ENCODE results near the gene EZH2.

GRCh38 chr7:148813890-148814289 lies 70.2 kb downstream of the EZH2 start:
- no peak for TF ChIP-seq CTCF (IDR thresholded peaks at IDR 0.05)
- TF ChIP-seq POLR2A (IDR thresholded peaks at IDR 0.05; ENCODE audit: low read length) = no peak
- TF ChIP-seq RAD21 (conservative IDR thresholded peaks at IDR 0.05 in 1 of 2, IDR thresholded peaks at IDR 0.05 in 1 of 2) = no peak
- TF ChIP-seq RFX5 (IDR thresholded peaks at IDR 0.05) = no peak
- TF ChIP-seq TP53 (CRISPR knock-in tag; IDR thresholded peaks at IDR 0.05) = no peak
- no peak for TF ChIP-seq EHMT2 (IDR thresholded peaks at IDR 0.05; ENCODE audit: low read depth)
- no peak for TF ChIP-seq MAX (IDR thresholded peaks at IDR 0.05)
- TF ChIP-seq KDM1A (IDR thresholded peaks at IDR 0.05; ENCODE audit: low read depth) = no peak
- no peak for TF ChIP-seq E2F6 (IDR thresholded peaks at IDR 0.05; ENCODE audit: borderline replicate concordance, low read depth)
